Endometrial microvascular endothelial cells (primary cell): ENCODE results near the gene MYORG. TPM values are rescaled to one million over a fixed set of nuclear protein-coding genes. Genes with fewer than 3 reads are reported as not detected.
"Not testable (repeated sequence)": the region's sequence is repeated elsewhere in the genome, so short reads cannot be mapped to it uniquely, and the experiment has no call there.

ENCODE experiments used
- in situ Hi-C: cut with HindIII; loops from 2 replicates; pipeline ENCODE4 v1.10.0; 2017; ENCODE audit warnings: low sequenced_read_pairs, low pct_unique_long_range_greater_than_20kb; ENCODE audit errors: inconsistent ontology term
- total RNA-seq: library from RNA; depleted of rRNA; stranded (reverse); fragments of >200 nt; gene quantifications from one replicate; pipeline ENCODE4 v1.2.3, GENCODE V29; 2015; ENCODE audit errors: inconsistent ontology term

The MYORG gene
- total RNA-seq, 1 donor from 2014 or later, result 10.4 TPM

GRCh38 chr9:34371886-34372466 is 4.7 kb downstream of the MYORG start:
- in situ Hi-C loops, result no loop called here

- in situ Hi-C loops, result no loop called here
Observed at GRCh38 chr9:34370970-34371880, 5.5 kb downstream of the MYORG start.

- in situ Hi-C loops, result no loop called here
Observed at GRCh38 chr9:34370335-34370969, 6.2 kb downstream of the MYORG start.

- in situ Hi-C loops, result no loop called here
Observed at GRCh38 chr9:34369636-34370035, 7.1 kb downstream of the MYORG start.

- in situ Hi-C loops, result not testable (repeated sequence)
Observed at GRCh38 chr9:34368796-34369195, 7.9 kb downstream of the MYORG start.

- in situ Hi-C loops, result not testable (repeated sequence)
Observed at GRCh38 chr9:34367751-34368410, 8.8 kb downstream of the MYORG start.

GRCh38 chr9:34366365-34366764 is 10.3 kb downstream of the MYORG start:
- in situ Hi-C loops, result no loop called here

GRCh38 chr9:34365282-34365681 is 11.4 kb downstream of the MYORG start:
- in situ Hi-C loops, result no loop called here

- in situ Hi-C loops, result no loop called here
Observed at GRCh38 chr9:34363619-34364351, 12.9 kb downstream of the MYORG start.

GRCh38 chr9:34362614-34363214 is 14.0 kb downstream of the MYORG start:
- in situ Hi-C loops, result no loop called here

GRCh38 chr9:34352957-34353356 is 23.7 kb downstream of the MYORG start:
- in situ Hi-C loops, result not testable (repeated sequence)

GRCh38 chr9:34352122-34352652 is 24.5 kb downstream of the MYORG start:
- in situ Hi-C loops, result not testable (repeated sequence)

GRCh38 chr9:34349324-34349723 is 27.4 kb downstream of the MYORG start:
- in situ Hi-C loops, result no loop called here

- in situ Hi-C loops, result no loop called here
Observed at GRCh38 chr9:34347800-34348158, 28.9 kb downstream of the MYORG start.

- in situ Hi-C loops, result no loop called here
Observed at GRCh38 chr9:34346873-34347799, 29.6 kb downstream of the MYORG start.

GRCh38 chr9:34343605-34344004 is 33.1 kb downstream of the MYORG start:
- in situ Hi-C loops, result no loop called here

GRCh38 chr9:34343090-34343489 is 33.6 kb downstream of the MYORG start:
- in situ Hi-C loops, result no loop called here
